T47D (cell line): ENCODE measurements around the gene ZFHX3.

Source experiments
- DNase-seq, 2 experiments: peaks; one replicate each; pipeline versions ENCODE4 v3.0.0 to v3.0.0-alpha.2; 2011 to 2012; ENCODE audit warnings: low read depth in 1 of 2, low spot score in 1 of 2
- JUND ChIP-seq: IDR thresholded peaks from 2 replicates; pipeline ENCODE4 v1.6.1; 2012; ENCODE audit warnings: low read depth
- in situ Hi-C: cut with HindIII; loops from 2 replicates; pipeline ENCODE4 v1.10.0; 2016; ENCODE audit warnings: low sequenced_read_pairs, low pct_unique_long_range_greater_than_20kb

Gene ZFHX3

DNA sequence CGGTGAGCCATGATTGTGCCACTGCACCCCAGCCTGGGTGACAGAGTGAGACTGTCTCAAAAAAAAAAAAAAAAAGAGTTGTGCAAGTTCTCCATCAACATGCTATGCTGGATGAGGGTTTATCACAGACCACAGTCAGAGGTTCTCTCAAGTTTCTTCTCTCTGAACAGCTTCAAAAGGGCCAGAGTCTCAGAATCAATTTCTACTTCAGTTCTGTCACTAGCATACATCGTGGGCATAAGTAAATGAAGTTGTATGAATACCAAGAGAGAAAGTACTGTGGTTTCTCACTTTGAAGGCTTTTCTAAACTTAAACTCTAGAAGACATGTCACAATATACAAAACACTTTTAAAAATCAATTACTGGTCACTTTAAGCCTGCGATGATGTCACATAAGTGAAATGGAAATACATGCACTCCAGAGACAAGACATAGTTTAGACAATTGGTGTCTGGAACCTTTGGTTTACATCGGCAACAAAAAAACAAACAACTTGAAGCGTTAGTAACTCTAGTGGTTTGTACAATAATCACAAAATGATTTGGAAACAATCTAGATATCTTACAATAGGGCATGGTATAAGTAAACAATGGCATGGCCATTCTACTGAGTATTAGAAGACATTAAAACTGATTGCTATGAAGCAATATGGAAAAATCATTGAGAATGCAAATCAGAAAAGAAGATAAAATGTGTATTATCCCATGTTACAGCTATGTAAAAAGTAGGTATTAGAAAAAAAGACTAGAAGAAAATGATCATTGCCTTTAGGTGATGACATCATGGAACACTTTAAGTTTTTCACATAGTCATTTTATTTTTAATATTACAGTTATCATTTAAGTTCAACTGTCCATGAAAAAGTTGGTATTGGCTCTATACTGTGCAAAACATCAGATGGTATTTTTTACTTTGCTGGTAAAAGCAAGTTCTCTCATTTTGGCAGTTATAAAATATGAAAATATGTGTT is 232.3 kb downstream of the ZFHX3 start:
- no peak for DNase-seq
- TF ChIP-seq JUND, result no peak
- in situ Hi-C loops, result no loop called here

DNA sequence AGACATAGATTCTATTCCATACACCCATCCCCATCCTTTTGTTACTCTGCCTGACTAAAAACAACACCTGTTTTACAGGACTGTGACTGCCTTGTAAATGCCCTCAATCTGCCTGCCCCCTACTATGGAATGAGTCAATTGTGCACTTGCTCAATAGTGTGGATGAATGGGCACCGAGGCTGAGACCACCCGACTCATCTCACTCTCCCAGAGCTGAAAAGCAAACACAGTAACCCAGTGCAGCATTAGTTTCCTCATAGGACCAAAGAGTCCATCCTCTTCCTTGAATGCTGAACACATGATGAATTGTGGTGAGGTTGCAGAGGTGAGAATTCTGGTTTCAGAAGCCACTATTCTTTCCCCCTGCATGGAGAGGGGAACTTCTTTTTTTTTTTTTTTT is 233.7 kb downstream of the ZFHX3 start:
- in situ Hi-C loops, result no loop called here
- DNase-seq, result no peak
- TF ChIP-seq JUND, result no peak

DNA sequence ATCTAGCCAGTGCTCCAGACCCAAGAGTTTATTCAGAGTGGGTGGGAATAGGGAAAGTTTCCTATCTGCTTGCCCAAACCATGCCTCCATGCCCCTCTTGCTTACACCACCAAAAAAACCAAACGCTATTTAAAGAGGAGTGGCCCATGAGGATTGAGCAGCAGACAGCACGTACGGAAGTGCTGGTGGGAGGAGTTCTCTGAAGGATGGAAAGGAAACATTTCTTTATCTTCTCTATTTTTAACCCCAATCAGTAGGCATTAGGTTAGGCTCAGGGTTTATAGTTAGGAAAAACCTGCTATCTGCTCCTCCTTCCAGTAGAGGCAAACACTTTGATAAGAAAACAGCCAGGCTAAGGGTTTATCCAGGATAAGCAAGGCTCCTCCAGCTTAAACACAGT is 235.3 kb downstream of the ZFHX3 start:
- no peak for TF ChIP-seq JUND
- in situ Hi-C loops, result no loop called here

DNA sequence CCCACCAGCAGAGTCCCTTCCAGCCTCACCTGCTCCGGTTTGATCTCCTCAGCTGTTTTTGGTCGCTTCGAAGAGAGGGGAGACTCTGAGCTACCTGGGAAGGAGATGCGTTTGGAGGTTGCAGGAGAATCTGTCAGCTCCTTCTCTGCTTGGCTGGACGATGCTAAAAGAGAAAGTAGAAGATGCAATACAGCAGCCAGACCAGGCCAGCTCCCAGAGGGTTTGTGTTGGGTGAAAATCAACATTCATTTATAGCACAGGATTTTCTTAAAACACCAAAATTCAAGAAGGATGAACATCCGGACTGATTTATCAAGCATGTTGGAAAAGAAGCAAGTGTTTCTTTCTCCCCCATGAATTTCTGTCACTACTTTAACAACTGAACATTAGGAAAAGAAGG is 236.1 kb downstream of the ZFHX3 start:
- in situ Hi-C loops, result no loop called here
- DNase-seq, result no peak
- no peak for TF ChIP-seq JUND

More for the DNA sequence above, 235.3 kb downstream of the ZFHX3 start:
- no peak for DNase-seq

DNA sequence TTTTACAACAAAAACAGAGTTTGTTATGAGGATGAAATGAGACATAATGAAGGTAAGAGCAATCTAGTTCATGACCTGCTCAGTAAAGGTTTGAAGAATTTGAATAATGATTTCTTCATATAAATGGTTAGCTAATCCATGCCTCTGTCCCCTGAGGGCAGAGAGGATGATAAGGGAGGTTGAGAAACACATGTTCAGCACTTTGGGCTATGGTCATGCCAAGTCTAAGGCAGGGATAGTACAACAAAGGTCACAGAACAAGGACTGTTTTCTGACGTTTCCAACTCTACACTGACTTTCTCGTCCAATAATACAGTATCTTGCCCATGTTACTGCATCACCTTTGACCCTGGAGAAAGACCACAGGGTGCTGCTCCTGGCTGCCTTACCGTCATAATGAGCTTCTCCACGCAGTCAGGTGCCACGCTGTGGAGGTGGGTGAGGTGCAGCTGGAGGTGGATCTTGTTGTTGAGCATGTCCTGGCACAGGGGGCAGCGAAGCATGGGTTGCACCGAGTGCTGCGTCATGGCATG is 236.7 kb downstream of the ZFHX3 start:
- TF ChIP-seq JUND, result no peak
- no peak for DNase-seq
- in situ Hi-C loops, result no loop called here

DNA sequence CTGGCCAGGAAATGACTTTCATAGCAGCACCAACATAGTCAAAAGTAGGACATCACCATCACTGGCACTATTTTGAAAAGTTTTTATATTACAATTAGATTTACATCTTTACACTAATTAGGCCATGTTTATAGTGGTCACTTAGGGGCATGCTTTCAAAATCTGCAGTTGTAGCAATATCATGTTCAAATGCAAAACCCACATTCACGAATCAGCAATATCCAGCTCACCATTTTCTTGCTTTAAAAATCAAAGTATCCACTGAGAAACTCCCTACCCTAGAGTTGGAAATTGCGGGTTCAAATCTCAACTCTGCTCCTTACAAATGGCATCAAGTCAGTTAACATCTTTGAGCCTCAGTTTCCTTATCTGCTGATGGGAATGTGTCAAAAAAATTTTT is 237.4 kb downstream of the ZFHX3 start:
- no peak for TF ChIP-seq JUND
- in situ Hi-C loops, result no loop called here
- no peak for DNase-seq

DNA sequence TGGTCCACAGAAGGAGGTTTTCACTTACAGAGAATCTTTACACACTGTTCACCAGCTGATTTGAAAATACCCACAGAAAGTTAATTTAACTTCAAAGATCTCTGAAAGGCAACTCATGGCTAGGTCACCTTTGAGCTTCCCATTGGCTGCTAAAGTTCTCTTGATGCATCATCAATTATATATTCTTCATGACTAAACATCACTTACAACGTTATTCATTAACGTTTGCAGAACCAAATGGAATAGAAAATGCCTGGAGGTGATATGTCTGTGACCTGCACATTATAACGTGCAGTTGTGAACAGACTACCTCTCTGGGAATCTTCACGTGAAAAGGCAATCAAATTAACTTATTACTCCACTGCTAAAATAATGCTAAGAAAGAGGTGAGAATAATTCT is 238.5 kb downstream of the ZFHX3 start:
- in situ Hi-C loops, result no loop called here
- no peak for DNase-seq
- TF ChIP-seq JUND, result no peak

DNA sequence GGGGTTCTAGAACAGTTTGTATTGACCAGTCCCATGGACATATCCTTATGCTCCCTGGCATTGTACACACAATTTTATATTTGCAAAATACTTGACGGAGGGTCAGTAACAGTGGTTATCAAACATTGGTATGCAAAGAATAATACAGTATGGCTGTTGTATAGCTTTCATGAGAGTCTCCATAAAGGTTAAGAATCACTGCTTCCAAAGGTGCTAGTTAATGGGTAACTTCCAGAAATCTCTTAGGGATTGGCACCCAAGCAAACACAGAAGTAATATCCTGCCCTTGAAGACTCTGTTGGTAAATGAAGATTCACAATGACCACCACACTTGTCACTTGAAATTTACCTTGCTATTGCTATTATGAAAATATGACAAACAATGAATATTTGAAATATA is 239.2 kb downstream of the ZFHX3 start:
- in situ Hi-C loops, result no loop called here
- no peak for TF ChIP-seq JUND
- DNase-seq, result no peak

DNA sequence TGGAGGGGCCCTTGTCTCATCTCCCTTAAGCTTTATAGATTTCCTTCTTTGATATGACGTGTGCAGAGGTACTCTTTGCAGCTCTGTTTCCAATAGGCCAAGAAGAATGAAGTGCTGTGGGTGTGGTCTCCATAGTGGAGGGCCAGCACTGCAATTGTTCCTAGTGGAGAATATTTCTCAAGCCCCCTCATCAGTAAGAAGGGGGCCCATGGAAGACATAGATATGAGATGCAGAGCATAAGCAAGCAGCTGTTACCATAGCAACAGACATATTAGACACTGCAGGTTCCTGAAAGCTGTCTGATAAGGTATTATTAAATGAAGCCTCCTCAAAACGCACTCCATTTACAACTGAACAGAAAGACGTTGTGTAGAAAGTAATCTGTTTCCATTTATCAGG is 240.7 kb downstream of the ZFHX3 start:
- in situ Hi-C loops, result no loop called here
- no peak for TF ChIP-seq JUND

DNA sequence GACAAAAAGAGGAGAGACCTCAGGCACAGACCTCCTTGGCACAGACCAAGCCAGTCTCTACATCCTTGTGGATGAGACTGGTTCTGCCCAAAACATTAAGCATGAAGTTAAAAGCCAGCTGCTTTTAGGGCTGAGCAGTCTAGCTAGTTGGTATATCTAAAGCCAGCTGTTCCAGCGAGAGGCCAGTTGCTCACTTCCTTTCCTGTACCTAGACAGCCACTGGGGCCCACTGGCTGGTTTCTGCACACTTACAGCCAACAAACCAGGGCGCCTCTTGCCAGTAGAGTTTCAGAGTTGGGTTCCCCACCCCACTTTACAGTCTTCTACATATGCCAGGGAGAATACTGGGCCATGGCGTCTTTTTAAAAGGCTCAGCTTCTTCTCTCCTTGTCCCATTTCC is 242.4 kb downstream of the ZFHX3 start:
- TF ChIP-seq JUND, result no peak
- in situ Hi-C loops, result no loop called here
- DNase-seq, result no peak

More for the DNA sequence above, 240.7 kb downstream of the ZFHX3 start:
- DNase-seq, result no peak

DNA sequence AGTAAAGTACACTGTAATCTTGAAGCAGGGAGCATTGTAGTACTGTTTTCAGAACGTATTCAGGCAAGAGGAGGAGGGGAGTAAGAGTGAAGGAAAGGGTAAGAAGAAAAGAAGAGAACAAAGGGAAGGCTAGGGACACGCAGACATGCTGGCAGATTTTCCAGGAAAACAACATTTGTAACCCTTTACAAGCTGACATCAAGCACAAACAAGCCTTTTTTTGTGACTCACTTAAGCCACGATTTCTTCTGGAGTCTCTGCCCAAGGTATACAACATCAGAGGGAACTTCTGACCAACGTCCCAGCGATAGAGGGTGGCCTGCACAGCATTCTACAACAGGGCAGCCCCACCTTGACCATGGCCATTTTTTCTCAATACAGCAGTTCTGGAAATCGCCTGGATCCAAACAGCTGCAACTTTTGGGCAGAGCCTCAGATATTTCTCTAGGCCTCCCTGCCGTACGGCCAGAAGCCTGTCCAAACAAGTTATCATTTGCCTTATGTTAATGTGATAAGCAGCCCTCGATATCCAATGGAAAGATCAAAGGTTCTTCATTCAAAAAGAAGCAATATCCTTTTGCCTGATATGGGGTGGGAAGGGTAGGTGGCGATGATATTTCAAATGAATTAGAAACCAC is 247.3 kb downstream of the ZFHX3 start:
- no peak for TF ChIP-seq JUND
- in situ Hi-C loops, result no loop called here
- no peak for DNase-seq

DNA sequence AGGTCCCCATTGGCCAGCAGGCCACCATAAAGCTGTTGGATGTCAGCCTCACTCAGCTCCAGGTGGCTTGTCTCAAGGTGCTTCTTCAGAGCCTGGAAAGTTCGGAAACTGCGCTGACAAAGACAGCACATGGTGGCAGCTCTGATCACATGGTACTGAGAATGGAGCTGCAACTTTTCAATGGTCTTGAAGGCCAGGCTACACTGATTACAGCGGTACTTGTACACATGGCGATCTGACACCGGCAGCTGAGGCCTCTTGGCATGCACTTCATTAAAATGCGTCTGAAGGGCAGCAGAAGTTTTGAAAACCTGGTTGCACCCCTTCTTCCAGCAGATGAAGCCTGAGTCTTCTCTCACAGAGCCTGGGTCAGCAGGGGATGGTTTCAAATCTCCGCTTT is 249.7 kb downstream of the ZFHX3 start:
- no peak for DNase-seq
- in situ Hi-C loops, result no loop called here
- no peak for TF ChIP-seq JUND

DNA sequence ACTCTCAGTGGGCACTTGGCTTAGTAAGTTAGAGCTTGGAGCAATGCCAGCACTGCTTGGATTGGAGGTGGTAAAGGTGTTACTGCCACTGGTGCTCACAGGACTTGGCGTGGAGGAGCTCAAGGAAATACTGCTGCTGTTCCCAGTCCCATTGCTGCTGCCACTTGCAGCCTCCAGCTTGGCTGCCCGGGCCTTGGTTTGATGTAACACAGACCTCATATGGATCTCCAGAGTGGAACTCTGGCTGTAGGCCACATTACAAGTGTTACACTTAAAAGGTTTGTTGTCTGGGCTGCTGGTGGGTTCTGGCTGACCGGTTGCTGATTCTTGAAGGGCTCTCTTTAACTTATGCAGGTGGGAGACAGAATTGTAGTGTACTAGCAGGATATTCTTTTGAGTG is 250.3 kb downstream of the ZFHX3 start:
- DNase-seq, result no peak
- TF ChIP-seq JUND, result no peak
- in situ Hi-C loops, result no loop called here
